ENCODE results near the gene CACNA1B. TPM values are rescaled to one million over a fixed set of nuclear protein-coding genes. Genes with fewer than 3 reads are reported as not detected.
"Not testable (repeated sequence)": the region's sequence is repeated elsewhere in the genome, so short reads cannot be mapped to it uniquely, and the experiment has no call there.

The CACNA1B gene
- total RNA-seq, 1 donor from 2014 or later: not detected

GRCh38 chr9:137889966-137890365 lies 12.4 kb downstream of the CACNA1B start:
- H3K4me1 Mint-ChIP-seq; intact Hi-C loops (cut with micrococcal nuclease); H3K9me3 Mint-ChIP-seq; DNase-seq; H3K4me3 Mint-ChIP-seq; H3K27me3 Mint-ChIP-seq; H3K27ac Mint-ChIP-seq; H3K36me3 Mint-ChIP-seq (ENCODE audit: low read depth): not testable (repeated sequence)

GRCh38 chr9:137890768-137891587 lies 13.4 kb downstream of the CACNA1B start:
- intact Hi-C loops (cut with micrococcal nuclease): not testable (repeated sequence)

GRCh38 chr9:137891588-137892423 lies 14.2 kb downstream of the CACNA1B start:
- H3K9me3 Mint-ChIP-seq: no peaks in the 10 kb centered on the region
- DNase-seq: no peak
- no peaks in the 10 kb centered on the region for H3K4me1 Mint-ChIP-seq
- no peak overlapping the region for H3K4me3 Mint-ChIP-seq
- intact Hi-C loops (cut with micrococcal nuclease): no loop called here
- peaks cover 2% of the 10 kb centered on the region for H3K27me3 Mint-ChIP-seq
- no peak overlapping the region for H3K27ac Mint-ChIP-seq
- H3K36me3 Mint-ChIP-seq (ENCODE audit: low read depth): no peaks in the 10 kb centered on the region

More at GRCh38 chr9:137890768-137891587, 13.4 kb downstream of the CACNA1B start:
- H3K27me3 Mint-ChIP-seq; H3K4me1 Mint-ChIP-seq; H3K4me3 Mint-ChIP-seq; H3K9me3 Mint-ChIP-seq; H3K27ac Mint-ChIP-seq; H3K36me3 Mint-ChIP-seq (ENCODE audit: low read depth); DNase-seq: not testable (repeated sequence)

GRCh38 chr9:137892424-137893191 lies 15.0 kb downstream of the CACNA1B start:
- Mint-ChIP-seq H3K9me3 (no peaks in the 10 kb centered on the region), H3K4me1 (no peaks in the 10 kb centered on the region), H3K36me3 (ENCODE audit: low read depth) (no peaks in the 10 kb centered on the region), H3K27ac (no peak overlapping the region), H3K27me3 (peaks cover 2% of the 10 kb centered on the region), H3K4me3 (no peak overlapping the region)
- no peak for DNase-seq
- intact Hi-C loops (cut with micrococcal nuclease): no loop called here

GRCh38 chr9:137893670-137894069 lies 16.1 kb downstream of the CACNA1B start:
- H3K27me3 Mint-ChIP-seq: peaks cover 2% of the 10 kb centered on the region

GRCh38 chr9:137899551-137900360 lies 22.2 kb downstream of the CACNA1B start:
- intact Hi-C loops (cut with micrococcal nuclease): no loop called here
- H3K4me3 Mint-ChIP-seq: no peak overlapping the region
- no peak for DNase-seq
- no peaks in the 10 kb centered on the region for H3K9me3 Mint-ChIP-seq
- H3K27ac Mint-ChIP-seq: no peak overlapping the region
- H3K27me3 Mint-ChIP-seq: peaks cover 4% of the 10 kb centered on the region
- H3K36me3 Mint-ChIP-seq (ENCODE audit: low read depth): no peaks in the 10 kb centered on the region
- H3K4me1 Mint-ChIP-seq: no peaks in the 10 kb centered on the region

More at GRCh38 chr9:137893670-137894069, 16.1 kb downstream of the CACNA1B start:
- Mint-ChIP-seq H3K4me3 (no peak overlapping the region), H3K27ac (no peak overlapping the region), H3K9me3 (no peaks in the 10 kb centered on the region), H3K36me3 (ENCODE audit: low read depth) (no peaks in the 10 kb centered on the region), H3K4me1 (no peaks in the 10 kb centered on the region)
- no peak for DNase-seq
- intact Hi-C loops (cut with micrococcal nuclease): no loop called here

GRCh38 chr9:137900584-137901310 lies 23.2 kb downstream of the CACNA1B start:
- intact Hi-C loops (cut with micrococcal nuclease): no loop called here
- peaks cover 2% of the 10 kb centered on the region for H3K27me3 Mint-ChIP-seq
- DNase-seq: no peak
- no peaks in the 10 kb centered on the region for H3K4me1 Mint-ChIP-seq
- no peaks in the 10 kb centered on the region for H3K9me3 Mint-ChIP-seq
- no peak overlapping the region for H3K4me3 Mint-ChIP-seq
- H3K27ac Mint-ChIP-seq: no peak overlapping the region
- H3K36me3 Mint-ChIP-seq (ENCODE audit: low read depth): no peaks in the 10 kb centered on the region

GRCh38 chr9:137902646-137903045 lies 25.1 kb downstream of the CACNA1B start:
- H3K9me3 Mint-ChIP-seq: no peaks in the 10 kb centered on the region
- H3K4me1 Mint-ChIP-seq: no peaks in the 10 kb centered on the region
- no peaks in the 10 kb centered on the region for H3K36me3 Mint-ChIP-seq (ENCODE audit: low read depth)
- intact Hi-C loops (cut with micrococcal nuclease): no loop called here
- peaks cover 2% of the 10 kb centered on the region for H3K27me3 Mint-ChIP-seq
- no peak overlapping the region for H3K4me3 Mint-ChIP-seq
- no peak for DNase-seq
- no peak overlapping the region for H3K27ac Mint-ChIP-seq

- H3K9me3 Mint-ChIP-seq: no peaks in the 10 kb centered on the region
Measured at GRCh38 chr9:137905740-137906139, 28.2 kb downstream of the CACNA1B start.

GRCh38 chr9:137907776-137908175 lies 30.2 kb downstream of the CACNA1B start:
- intact Hi-C loops (cut with micrococcal nuclease): no loop called here
- H3K27ac Mint-ChIP-seq: no peak overlapping the region
- H3K4me1 Mint-ChIP-seq: no peaks in the 10 kb centered on the region
- H3K9me3 Mint-ChIP-seq: no peaks in the 10 kb centered on the region
- no peaks in the 10 kb centered on the region for H3K36me3 Mint-ChIP-seq (ENCODE audit: low read depth)
- H3K4me3 Mint-ChIP-seq: no peak overlapping the region
- no peak for DNase-seq
- H3K27me3 Mint-ChIP-seq: peaks cover 4% of the 10 kb centered on the region

More at GRCh38 chr9:137905740-137906139, 28.2 kb downstream of the CACNA1B start:
- DNase-seq: no peak
- H3K4me3 Mint-ChIP-seq: no peak overlapping the region
- peaks cover 4% of the 10 kb centered on the region for H3K27me3 Mint-ChIP-seq
- H3K27ac Mint-ChIP-seq: no peak overlapping the region
- no peaks in the 10 kb centered on the region for H3K4me1 Mint-ChIP-seq
- H3K36me3 Mint-ChIP-seq (ENCODE audit: low read depth): no peaks in the 10 kb centered on the region
- intact Hi-C loops (cut with micrococcal nuclease): no loop called here

- no peaks in the 10 kb centered on the region for H3K36me3 Mint-ChIP-seq (ENCODE audit: low read depth)
- DNase-seq: no peak
- no peak overlapping the region for H3K27ac Mint-ChIP-seq
- H3K9me3 Mint-ChIP-seq: no peaks in the 10 kb centered on the region
- H3K27me3 Mint-ChIP-seq: peaks cover 2% of the 10 kb centered on the region
- H3K4me3 Mint-ChIP-seq: no peak overlapping the region
- intact Hi-C loops (cut with micrococcal nuclease): no loop called here
- no peaks in the 10 kb centered on the region for H3K4me1 Mint-ChIP-seq
Measured at GRCh38 chr9:137912671-137913070, 35.1 kb downstream of the CACNA1B start.

- H3K36me3 Mint-ChIP-seq (ENCODE audit: low read depth): no peaks in the 10 kb centered on the region
- H3K4me1 Mint-ChIP-seq: no peaks in the 10 kb centered on the region
- intact Hi-C loops (cut with micrococcal nuclease): no loop called here
- H3K4me3 Mint-ChIP-seq: no peak overlapping the region
- peaks cover 2% of the 10 kb centered on the region for H3K27me3 Mint-ChIP-seq
- no peak for DNase-seq
- no peak overlapping the region for H3K27ac Mint-ChIP-seq
- H3K9me3 Mint-ChIP-seq: no peaks in the 10 kb centered on the region
Measured at GRCh38 chr9:137913132-137913531, 35.5 kb downstream of the CACNA1B start.

All from activated CD4-positive, alpha-beta T cell treated with anti-CD3 and anti-CD28 coated beads, Interleukin-2, amount 10 ng/mL, durations not matched to agents 24 days and 14 days (primary cell).